HepG2 (cell line): Measurements from ENCODE around the gene ATP6V1C2. TPM values are rescaled to one million over a fixed set of nuclear protein-coding genes. Genes with fewer than 3 reads are reported as not detected.

Experiments used
- BRCA1 ChIP-seq: sonication (generic); formaldehyde crosslinking; IDR thresholded peaks from 2 replicates; pipeline ENCODE4 v1.4.0; 2020; ENCODE audit warnings: missing genetic modification reagents
- CBX5 ChIP-seq: sonication (generic); formaldehyde crosslinking; IDR thresholded peaks from 2 replicates; pipeline ENCODE4 v1.4.0; 2020; ENCODE audit warnings: missing genetic modification reagents, borderline replicate concordance
- NFKB2 ChIP-seq: sonication (generic); formaldehyde crosslinking; IDR thresholded peaks from 2 replicates; pipeline ENCODE4 v1.4.0; 2020; ENCODE audit warnings: missing genetic modification reagents, borderline replicate concordance
- NFYC ChIP-seq: IDR thresholded peaks from 2 replicates; pipeline ENCODE4 v1.6.1; 2016; ENCODE audit warnings: missing genetic modification reagents, missing compliant biosample characterization
- NR3C1 ChIP-seq: sonication (generic); formaldehyde crosslinking; IDR thresholded peaks from 2 replicates; pipeline ENCODE4 v1.4.0; 2020; ENCODE audit warnings: missing genetic modification reagents
- RBM22 ChIP-seq: fragments of 200-400 bp; formaldehyde crosslinking; optimal IDR thresholded peaks from 2 replicates; pipeline ENCODE3; 2017; ENCODE audit warnings: mild to moderate bottlenecking, low read length, moderate library complexity
- SP5 ChIP-seq: IDR thresholded peaks from 2 replicates; pipeline ENCODE4 v1.6.1; 2016; ENCODE audit warnings: low read depth, borderline replicate concordance
- THAP11 ChIP-seq: IDR thresholded peaks from 2 replicates; pipeline ENCODE4 v1.6.1; 2016; ENCODE audit warnings: missing biosample characterization, missing genetic modification reagents
- ZIK1 ChIP-seq: sonication (generic); formaldehyde crosslinking; IDR thresholded peaks from 2 replicates; pipeline ENCODE4 v1.5.0; 2020; ENCODE audit warnings: mild to moderate bottlenecking, low read depth, missing genetic modification reagents, borderline replicate concordance
- ZNF260 ChIP-seq: sonication (generic); formaldehyde crosslinking; IDR thresholded peaks from 2 replicates; pipeline ENCODE4 v1.4.0; 2020; ENCODE audit warnings: missing genetic modification reagents, low read depth, mild to moderate bottlenecking, borderline replicate concordance
- ZNF326 ChIP-seq: sonication (generic); formaldehyde crosslinking; IDR thresholded peaks from 2 replicates; pipeline ENCODE4 v1.4.0; 2020; ENCODE audit warnings: missing genetic modification reagents, borderline replicate concordance
- ZNF720 ChIP-seq: sonication (generic); formaldehyde crosslinking; IDR thresholded peaks from 2 replicates; pipeline ENCODE4 v1.4.0; 2020; ENCODE audit warnings: missing genetic modification reagents
- ZNF780A ChIP-seq: sonication (generic); formaldehyde crosslinking; IDR thresholded peaks from 2 replicates; pipeline ENCODE4 v1.8.0; 2022; ENCODE audit warnings: mild to moderate bottlenecking, missing genetic modification reagents, moderate library complexity
- polyA plus RNA-seq, 8 experiments: library from polyadenylated mRNA; depleted of rRNA in 3 of 8; stranded (reverse) in 7 of 8; unstranded in 1 of 8; fragments of >200 nt; fragmentation: Illumina TruSeq in 4 of 8; extraction: Trizol in 4 of 8; gene quantifications; 2 replicates each; pipeline versions ENCODE4 v1.2.1 to v1.2.3, GENCODE V29; 2011 to 2016; ENCODE audit warnings: low read depth in 4 of 8, missing spikeins in 1 of 8, mixed read lengths in 1 of 8; ENCODE audit not compliant: insufficient read depth in 1 of 8
- total RNA-seq, 5 experiments: library from RNA; depleted of rRNA; stranded (reverse); fragments of >200 nt; fragmentation: Illumina TruSeq; extraction: Trizol; gene quantifications; 2 replicates each; pipeline ENCODE4 v1.2.3, GENCODE V29; 2016; ENCODE audit warnings: low read depth in 1 of 5
- TF ChIP-seq, protein P1 (sequence below): sonication (generic); formaldehyde crosslinking; IDR thresholded peaks from 2 replicates; pipeline ENCODE4 v1.5.0; 2020; ENCODE audit warnings: mild to moderate bottlenecking, missing genetic modification reagents, borderline replicate concordance
- TF ChIP-seq, protein P2 (sequence below): IDR thresholded peaks from 2 replicates; pipeline ENCODE4 v1.6.1; 2018; ENCODE audit warnings: missing genetic modification reagents, mild to moderate bottlenecking, missing compliant biosample characterization
- TF ChIP-seq, protein P3 (sequence below): IDR thresholded peaks from 2 replicates; pipeline ENCODE4 v1.6.1; 2016; ENCODE audit warnings: missing biosample characterization, missing genetic modification reagents, low read depth
- TF ChIP-seq, protein P4 (sequence below): sonication (generic); formaldehyde crosslinking; IDR thresholded peaks from 2 replicates; pipeline ENCODE4 v1.8.0; 2022; ENCODE audit warnings: missing genetic modification reagents, mild to moderate bottlenecking, borderline replicate concordance

Gene ATP6V1C2
- total and polyA plus RNA-seq, 2 of the 13 experiments (the other 11 are each of a cell fraction or from before 2014, with no cell fraction given), result 0.04 to 0.29 TPM

DNA sequence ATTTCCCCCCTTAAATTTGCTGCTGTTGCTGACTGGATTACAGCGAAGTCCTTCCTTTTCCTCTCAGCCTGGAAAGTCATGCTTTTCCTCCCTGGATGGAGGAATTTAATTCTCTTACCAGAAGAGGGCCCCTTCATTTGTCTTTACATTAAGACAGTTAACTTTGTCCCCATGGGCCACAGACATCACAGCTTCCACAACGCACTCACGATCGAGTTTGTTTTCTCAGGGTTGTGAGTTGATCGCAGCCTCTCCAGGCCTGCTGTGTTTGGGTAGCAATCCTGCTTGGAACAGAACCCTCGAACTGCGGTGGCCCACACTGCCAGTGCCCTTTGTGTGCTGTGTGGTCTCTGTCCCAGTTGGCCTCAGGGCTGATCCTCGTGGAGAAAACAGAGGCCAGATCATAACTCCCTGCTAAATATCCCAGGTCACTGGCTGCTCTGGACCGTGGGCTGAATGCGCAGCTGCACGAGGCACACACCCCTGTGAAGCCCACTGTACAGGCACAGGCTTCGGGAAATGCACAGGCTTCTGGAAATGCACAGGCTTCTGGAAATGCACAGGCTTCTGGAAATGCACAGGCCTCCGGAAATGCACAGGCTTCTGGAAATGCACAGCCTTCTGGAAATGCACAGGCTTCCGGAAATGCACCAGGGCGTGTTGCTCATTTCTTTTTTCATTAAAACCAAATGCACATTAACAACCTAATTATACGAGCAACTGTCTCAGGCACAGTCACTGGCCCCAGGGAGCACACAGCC lies 93.3 kb downstream of the ATP6V1C2 start (continued):
- TF ChIP-seq, protein P1, sequence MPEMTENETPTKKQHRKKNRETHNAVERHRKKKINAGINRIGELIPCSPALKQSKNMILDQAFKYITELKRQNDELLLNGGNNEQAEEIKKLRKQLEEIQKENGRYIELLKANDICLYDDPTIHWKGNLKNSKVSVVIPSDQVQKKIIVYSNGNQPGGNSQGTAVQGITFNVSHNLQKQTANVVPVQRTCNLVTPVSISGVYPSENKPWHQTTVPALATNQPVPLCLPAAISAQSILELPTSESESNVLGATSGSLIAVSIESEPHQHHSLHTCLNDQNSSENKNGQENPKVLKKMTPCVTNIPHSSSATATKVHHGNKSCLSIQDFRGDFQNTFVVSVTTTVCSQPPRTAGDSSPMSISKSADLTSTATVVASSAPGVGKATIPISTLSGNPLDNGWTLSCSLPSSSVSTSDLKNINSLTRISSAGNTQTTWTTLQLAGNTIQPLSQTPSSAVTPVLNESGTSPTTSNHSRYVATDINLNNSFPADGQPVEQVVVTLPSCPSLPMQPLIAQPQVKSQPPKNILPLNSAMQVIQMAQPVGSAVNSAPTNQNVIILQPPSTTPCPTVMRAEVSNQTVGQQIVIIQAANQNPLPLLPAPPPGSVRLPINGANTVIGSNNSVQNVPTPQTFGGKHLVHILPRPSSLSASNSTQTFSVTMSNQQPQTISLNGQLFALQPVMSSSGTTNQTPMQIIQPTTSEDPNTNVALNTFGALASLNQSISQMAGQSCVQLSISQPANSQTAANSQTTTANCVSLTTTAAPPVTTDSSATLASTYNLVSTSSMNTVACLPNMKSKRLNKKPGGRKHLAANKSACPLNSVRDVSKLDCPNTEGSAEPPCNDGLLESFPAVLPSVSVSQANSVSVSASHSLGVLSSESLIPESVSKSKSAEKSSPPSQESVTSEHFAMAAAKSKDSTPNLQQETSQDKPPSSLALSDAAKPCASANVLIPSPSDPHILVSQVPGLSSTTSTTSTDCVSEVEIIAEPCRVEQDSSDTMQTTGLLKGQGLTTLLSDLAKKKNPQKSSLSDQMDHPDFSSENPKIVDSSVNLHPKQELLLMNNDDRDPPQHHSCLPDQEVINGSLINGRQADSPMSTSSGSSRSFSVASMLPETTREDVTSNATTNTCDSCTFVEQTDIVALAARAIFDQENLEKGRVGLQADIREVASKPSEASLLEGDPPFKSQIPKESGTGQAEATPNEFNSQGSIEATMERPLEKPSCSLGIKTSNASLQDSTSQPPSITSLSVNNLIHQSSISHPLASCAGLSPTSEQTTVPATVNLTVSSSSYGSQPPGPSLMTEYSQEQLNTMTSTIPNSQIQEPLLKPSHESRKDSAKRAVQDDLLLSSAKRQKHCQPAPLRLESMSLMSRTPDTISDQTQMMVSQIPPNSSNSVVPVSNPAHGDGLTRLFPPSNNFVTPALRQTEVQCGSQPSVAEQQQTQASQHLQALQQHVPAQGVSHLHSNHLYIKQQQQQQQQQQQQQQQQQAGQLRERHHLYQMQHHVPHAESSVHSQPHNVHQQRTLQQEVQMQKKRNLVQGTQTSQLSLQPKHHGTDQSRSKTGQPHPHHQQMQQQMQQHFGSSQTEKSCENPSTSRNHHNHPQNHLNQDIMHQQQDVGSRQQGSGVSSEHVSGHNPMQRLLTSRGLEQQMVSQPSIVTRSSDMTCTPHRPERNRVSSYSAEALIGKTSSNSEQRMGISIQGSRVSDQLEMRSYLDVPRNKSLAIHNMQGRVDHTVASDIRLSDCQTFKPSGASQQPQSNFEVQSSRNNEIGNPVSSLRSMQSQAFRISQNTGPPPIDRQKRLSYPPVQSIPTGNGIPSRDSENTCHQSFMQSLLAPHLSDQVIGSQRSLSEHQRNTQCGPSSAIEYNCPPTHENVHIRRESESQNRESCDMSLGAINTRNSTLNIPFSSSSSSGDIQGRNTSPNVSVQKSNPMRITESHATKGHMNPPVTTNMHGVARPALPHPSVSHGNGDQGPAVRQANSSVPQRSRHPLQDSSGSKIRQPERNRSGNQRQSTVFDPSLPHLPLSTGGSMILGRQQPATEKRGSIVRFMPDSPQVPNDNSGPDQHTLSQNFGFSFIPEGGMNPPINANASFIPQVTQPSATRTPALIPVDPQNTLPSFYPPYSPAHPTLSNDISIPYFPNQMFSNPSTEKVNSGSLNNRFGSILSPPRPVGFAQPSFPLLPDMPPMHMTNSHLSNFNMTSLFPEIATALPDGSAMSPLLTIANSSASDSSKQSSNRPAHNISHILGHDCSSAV (CRISPR knock-in tag), result no peak
- TF ChIP-seq ZNF326 (CRISPR knock-in tag) (no peak), CBX5 (CRISPR knock-in tag) (no peak), RBM22 (no peak), NFYC (CRISPR knock-in tag) (no peak), THAP11 (CRISPR knock-in tag) (no peak), BRCA1 (CRISPR knock-in tag) (no peak), ZNF720 (CRISPR knock-in tag) (no peak), ZNF780A (CRISPR knock-in tag) (no peak), NR3C1 (no peak), NFKB2 (peak; percentile 46; the same call in 1 of the 2 replicates), ZNF260 (CRISPR knock-in tag) (no peak), SP5 (CRISPR knock-in tag) (no peak), ZIK1 (no peak)
- TF ChIP-seq, protein P2, sequence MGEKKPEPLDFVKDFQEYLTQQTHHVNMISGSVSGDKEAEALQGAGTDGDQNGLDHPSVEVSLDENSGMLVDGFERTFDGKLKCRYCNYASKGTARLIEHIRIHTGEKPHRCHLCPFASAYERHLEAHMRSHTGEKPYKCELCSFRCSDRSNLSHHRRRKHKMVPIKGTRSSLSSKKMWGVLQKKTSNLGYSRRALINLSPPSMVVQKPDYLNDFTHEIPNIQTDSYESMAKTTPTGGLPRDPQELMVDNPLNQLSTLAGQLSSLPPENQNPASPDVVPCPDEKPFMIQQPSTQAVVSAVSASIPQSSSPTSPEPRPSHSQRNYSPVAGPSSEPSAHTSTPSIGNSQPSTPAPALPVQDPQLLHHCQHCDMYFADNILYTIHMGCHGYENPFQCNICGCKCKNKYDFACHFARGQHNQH (CRISPR knock-in tag), result no peak
- TF ChIP-seq, protein P3, sequence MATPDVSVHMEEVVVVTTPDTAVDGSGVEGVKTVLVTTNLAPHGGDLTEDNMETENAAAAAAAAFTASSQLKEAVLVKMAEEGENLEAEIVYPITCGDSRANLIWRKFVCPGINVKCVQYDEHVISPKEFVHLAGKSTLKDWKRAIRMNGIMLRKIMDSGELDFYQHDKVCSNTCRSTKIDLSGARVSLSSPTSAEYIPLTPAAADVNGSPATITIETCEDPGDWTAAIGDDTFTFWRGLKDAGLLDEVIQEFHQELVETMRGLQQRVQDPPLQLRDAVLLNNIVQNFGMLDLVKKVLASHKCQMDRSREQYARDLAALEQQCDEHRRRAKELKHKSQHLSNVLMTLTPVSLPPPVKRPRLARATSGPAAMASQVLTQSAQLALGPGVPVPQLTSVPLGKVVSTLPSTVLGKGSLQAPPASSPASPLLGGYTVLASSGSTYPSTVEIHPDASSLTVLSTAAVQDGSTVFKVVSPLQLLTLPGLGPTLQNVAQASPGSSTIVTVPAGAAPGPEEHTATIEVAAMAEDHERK, result no peak
- TF ChIP-seq, protein P4, sequence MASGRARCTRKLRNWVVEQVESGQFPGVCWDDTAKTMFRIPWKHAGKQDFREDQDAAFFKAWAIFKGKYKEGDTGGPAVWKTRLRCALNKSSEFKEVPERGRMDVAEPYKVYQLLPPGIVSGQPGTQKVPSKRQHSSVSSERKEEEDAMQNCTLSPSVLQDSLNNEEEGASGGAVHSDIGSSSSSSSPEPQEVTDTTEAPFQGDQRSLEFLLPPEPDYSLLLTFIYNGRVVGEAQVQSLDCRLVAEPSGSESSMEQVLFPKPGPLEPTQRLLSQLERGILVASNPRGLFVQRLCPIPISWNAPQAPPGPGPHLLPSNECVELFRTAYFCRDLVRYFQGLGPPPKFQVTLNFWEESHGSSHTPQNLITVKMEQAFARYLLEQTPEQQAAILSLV (CRISPR knock-in tag), result no peak
